NCI-H187 treated with DMSO at 0.1 percent for 48 hours (cell line): ENCODE measurements around the gene DZIP1.

Experiments used
- DNase-seq: peaks from one replicate; lab custom pipeline; 2025; lab: John Stamatoyannopoulos, UW

Gene DZIP1

DNA sequence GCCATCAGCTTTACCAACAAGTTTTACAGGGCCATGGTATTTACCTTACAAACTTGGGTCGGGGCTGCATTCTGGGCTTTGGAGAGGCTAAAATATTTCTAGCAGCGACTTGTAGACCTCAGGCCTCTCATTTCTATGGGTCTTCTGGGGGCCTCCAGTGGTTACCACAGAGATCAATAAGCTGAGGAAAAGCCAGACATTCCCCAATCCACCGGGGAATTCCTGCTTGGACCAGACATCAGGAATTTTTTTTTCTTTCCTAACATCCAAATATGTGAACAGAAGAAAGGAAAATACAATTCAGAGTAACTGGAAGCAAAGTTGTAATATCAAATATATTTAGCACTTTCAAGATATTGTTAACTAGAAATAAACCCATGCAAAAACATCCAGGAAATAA lies 1.5 kb downstream of the DZIP1 start:
- DNase-seq: no peak

DNA sequence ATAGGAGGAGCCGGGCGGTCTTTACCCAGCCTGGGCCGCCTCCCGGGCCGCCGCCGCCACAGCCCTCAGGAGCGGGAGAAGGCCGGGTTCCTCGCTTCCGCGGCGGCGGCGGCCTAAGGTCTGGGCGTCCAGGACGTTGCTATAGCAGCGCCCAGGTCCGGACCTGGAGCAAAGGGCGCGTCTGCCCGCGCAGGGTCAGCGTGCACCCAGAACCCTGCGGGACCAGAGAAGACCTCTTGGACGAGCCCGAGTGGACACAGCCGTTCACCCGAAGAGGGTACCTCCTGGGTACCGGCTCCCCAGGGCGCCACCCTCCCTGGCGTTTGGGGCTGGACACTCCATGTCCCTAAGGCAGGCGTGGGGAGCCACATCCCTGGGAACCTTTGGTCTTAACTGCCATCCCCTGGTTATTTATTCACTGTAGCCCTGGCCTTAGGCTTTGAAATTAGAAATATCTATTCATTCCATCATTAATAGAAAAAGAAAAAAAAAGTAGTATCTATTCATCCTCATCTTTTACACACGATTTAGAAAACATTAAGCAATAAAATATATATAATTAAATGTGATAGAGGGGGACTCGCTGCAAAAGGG lies 2.4 kb downstream of the DZIP1 start:
- DNase-seq: no peak

DNA sequence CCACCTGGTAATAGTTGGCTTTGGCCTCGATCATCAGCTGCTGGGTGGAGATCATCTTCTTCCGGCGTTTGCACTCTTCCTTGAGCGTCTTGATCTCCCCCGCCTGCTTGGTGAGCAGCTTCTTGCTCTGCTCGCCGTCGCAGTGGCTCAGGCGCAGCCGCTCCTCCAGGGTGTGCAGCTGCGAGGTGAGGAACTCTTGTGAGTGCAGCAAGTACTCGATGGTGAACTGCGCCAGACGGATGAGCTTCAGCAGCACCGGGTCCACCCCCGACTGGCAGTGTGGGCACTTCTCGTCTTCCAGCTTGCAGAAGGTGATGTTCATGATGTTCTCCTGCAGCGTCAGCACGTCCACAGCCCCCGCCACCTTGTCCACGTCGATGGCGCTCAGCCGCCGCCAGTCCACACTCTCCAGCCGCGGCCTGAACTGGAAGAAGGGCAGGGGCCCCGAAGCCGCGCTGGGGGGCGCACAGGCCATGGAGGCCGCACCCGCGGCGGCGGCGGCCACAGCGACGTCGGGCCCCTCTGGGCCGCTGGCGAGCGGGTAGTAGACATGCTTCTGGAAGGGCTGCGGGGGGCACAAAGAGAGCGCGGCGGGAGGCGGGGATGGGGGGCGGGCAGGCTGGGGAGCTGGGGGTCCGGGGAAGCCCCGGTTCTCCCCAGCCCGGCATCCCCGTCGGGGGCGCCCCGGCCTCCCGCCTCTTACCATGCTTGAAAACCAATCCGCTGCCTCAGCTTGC lies 3.0 kb downstream of the DZIP1 start:
- no peak for DNase-seq

DNA sequence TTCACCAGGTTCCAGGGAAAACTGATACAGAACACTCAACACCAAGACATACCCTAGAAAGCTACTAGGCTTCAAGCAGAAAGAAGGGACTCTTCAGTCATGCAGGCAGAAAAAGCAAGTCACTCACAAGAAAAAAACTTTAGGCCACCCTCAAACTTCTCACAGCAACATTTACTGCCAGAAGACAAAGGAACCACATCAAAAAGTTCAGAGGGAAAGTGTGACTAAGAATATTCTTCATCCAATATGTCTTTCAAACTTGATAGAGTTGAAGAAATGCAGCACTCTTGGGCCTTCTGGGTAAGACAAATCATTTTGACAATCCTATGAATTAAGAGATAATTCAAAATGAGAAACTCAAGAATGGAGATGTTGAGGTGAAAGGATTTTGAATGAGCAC lies 7.7 kb downstream of the DZIP1 start:
- no peak for DNase-seq

DNA sequence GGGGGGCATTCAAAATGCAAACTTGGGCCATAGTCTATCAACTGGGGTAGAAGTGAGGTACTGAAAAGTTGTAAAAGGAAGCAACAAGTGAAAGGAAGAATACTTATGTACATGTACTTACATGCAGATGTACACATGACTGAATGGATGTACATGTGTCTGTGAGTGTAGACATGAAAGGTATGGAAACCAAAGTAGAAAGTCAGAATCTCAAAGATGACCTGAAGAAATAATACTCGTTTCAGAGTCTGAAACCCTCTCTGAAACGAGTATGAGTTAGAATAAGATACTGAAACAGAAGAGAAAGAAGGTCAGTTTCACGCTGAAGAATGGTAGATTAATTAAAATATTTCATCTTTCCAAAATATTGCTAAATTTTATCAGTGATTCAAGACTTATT lies 13.9 kb downstream of the DZIP1 start:
- no peak for DNase-seq

DNA sequence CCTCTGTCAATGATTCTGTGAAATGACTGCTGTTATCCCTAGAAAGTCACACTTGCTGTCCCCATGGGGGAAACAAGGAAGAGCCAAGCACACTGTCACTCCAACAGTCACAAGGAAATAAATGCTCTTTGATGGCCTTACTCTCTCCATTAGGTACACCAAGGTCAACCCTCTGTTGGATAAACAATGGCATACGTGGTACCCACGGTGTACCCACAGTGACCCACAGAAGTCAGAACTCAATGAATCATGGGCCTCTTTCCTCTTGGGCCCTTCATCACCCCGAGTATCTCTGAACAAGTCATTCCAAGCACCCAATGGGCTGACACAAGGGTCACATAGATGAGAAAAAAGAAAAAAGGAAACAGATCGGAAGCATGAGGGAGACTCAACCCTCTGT lies 15.4 kb downstream of the DZIP1 start:
- no peak for DNase-seq

DNA sequence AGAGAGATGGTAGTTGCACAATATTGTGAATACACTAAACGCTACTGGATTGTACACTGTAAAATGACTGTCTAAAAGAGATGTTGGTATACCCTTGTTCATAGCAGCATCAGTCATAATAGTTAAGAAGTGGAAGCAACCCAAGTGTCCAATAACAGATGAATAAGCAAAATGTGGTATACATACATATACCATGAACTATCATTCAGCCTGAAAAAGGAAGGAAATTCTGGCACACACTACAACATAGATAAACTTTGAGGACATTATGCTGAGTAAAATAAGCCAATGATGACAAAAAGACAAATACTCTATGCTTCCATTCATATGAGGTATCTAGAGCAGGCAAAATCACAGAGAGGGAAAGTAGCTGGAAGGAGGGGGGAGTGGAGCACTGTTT lies 16.0 kb downstream of the DZIP1 start:
- no peak for DNase-seq

DNA sequence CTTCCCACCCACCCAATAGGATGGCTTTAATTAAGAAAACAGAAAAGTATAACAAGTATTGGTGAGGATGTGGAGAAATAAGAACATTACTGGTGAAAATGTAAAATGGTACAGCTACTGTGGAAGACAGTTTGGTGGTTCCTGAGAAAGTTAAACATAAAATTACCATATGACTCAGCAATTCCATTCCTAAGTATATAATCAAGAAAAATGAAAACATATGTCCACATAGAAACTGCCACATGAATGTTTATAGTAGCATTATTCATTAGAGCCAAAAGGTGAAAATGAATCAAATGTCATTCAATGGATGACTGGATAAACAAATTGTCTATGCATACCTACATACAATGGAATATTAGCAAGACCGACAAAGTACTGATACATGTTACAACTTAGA lies 16.9 kb downstream of the DZIP1 start:
- no peak for DNase-seq

DNA sequence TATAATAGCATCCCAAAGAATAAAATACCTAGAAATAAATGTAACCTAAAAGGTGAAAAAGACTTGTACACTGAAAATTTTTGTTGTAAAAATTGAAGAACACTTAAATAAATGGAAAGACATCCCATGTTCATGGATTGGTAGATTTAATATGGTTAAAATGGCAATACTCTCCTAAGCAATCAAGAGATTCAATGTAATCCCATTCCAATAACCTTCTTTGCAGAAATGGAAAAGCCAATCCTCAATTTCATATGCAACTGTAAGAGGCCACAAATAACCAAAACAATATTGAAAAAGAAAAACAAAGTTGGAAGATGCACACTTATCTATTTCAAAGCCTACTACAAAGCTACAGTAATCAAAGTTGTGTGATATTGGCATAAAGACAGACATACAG lies 17.7 kb downstream of the DZIP1 start:
- no peak for DNase-seq

DNA sequence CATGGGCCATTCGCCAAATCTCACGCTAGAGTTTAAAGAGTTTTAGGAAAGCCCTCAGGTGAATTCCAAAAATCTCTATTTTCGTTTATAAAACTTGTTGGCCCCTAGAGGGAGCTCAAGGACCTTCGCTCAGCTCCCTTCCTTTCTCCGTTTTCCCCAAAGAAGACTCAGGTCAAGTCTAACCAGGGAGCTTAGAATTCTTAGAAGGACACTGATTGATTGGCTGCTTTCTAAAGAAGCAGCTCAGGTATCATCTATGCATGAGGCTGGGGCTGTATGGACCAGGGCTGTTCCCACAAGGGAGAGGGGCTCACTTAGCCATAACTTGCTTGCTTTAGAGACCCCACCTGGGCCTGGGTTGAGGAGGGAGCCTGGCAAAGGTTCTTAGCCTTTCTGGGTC lies 20.5 kb downstream of the DZIP1 start:
- no peak for DNase-seq

DNA sequence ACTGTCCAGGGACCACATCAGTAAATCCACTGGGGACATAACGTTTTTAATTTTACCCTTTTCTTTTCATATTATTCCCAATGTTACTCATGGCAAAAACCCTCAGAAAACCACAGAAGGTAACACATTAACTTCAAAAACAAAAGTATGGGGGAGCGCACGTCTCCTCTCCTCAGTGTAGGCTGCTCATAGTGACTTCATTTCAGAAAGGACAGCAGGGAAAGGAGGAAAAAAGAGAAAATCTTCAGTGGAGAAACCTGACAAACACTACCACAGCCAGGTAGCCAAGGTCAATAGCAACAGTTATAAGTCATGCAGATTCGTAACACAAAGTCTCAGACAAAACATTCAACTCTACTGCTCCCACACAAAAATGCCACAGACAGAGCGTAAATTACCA lies 21.4 kb downstream of the DZIP1 start:
- no peak for DNase-seq

DNA sequence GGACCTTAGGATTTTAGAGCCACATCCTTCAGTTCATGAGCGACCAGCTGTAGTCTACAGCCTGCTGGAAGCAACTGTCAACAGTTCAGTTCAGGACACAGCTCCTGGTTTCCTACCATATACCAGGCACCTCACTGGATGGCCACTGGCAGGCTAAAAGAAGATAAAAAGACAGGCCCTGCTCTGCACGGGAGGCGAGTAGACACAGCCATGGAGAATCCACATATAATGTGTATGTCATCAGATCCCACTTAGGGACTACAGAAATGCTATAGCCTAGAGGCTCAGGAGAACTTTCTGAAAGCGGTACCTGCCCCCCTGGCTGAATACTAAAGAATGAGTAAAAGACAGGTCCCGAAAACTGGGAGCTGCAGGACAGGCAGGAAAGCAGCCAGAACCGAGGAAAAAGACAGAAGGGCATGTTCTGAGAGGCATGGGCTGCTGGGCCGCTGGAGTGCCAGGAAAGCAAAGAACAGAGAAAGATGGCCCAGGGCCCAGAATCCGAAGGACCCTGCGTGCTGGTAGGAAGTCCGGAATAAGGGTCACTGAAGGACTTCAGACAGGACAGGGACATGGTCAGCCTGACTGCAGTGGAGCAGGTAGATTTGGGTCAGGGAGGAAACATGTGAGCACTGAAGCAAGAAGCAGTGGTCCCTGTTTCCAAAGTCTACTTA lies 23.5 kb downstream of the DZIP1 start:
- DNase-seq: no peak

DNA sequence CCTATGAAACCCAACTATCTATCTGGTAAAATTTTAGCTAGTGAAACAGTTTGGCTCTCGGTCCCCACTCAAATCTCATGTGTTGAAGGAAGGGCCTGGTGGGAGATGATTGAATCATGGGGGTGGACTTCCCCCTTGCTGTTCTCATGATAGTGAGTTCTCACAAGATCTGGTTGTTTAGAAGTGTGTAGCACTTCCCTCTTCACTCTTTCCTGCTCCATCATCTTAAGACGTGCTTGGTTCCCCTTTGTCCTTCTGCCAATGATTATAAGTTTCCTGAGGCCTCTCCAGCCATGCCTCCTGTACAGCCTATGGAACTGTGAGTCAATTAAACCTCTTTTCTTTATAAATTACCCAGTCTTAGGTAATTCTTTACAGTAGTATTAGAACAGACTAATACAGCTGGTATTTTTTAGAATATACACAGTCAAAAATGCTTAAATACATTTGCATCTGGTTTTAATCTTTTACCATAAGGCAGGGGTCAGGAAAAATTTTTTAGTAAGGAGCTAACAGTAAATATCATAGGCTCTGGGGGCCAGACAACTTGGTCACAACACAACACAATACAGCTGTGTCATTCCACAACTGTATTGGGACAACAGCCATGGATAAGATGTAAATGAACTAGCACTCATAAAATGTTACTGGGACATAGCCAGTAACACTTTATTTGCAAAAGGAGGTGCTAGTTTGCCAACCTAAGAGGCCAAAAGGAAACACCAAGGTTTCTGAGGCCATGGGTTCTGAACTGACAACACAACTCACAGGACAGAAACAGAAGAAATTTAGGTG lies 24.3 kb downstream of the DZIP1 start:
- DNase-seq: no peak

DNA sequence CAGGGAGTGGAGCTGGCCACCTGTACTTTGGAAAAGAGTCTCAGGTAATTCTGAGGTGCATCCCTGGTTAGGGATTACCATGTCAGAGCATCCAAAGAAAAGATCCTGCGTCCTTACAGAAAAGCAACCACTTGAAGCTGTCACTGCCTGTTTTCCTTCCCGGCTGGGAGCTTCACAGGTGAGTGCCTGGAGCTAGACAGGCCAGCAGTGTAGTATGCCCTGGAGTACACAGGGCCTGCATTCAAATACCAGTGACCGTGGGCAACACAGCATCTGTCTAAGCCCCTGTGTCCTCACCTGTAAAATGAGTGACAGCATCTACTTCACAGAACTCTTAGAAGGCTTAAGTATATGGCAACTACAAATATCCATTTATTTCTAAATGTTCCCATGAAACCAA lies 29.0 kb downstream of the DZIP1 start:
- DNase-seq: no peak

DNA sequence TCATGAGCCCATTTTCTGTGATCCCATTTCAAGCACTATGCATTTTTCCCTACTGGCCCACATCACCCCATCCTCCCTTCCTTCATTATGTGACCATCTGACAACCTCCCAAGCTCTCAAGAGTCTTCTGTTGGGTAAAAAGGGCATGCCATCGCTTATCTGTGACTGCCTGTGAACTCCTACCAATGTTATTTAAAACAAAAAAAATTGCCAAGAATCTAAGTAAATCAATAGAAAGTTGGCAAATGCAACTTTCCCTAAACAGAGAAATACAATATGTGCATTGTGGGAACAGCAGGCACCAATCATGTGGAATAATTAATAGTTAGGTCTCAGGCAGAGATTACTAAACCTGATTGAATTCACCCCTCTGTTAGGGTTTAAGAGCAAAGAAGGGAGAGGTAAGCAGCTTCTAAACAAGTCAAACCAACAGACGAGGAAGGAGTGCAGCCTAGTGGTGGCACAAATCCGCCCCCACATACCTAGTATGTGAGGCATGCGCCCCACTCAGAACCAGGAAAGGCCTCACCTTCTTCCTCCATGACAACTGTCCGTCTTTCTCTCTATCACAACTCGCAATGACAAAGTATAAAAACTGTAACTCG lies 29.8 kb downstream of the DZIP1 start:
- DNase-seq: no peak

DNA sequence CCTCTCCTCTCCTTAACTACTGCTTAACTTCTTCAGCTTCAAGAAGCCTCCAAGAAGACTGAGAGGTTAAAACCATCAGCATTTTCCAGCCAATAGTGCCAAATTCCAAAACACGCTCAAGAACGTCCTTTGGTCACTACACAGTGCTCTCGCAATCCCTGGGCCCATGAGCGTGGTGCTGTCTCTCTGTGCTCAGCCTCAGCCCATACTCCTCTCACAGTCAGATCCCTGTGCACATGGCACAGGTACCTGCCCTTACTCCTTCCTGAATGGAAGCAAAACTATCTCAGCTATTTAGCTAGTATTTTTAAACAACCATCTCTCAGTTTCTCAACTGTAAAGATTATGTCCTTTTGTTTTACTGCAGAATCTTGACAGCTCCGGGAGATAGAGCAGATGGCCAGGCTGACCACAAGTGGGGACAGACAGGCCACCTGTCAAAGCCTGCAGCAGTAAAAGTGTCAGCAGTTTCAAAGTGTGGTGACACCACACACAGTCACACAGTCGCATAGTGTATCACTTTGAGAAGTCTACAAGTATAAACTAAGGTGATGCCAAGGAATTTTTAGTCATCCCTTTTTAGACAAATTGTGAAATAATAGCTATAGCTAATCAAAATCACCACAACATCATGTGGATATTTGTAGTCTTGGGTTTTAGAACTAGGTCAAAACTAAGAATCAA lies 35.7 kb downstream of the DZIP1 start:
- no peak for DNase-seq

DNA sequence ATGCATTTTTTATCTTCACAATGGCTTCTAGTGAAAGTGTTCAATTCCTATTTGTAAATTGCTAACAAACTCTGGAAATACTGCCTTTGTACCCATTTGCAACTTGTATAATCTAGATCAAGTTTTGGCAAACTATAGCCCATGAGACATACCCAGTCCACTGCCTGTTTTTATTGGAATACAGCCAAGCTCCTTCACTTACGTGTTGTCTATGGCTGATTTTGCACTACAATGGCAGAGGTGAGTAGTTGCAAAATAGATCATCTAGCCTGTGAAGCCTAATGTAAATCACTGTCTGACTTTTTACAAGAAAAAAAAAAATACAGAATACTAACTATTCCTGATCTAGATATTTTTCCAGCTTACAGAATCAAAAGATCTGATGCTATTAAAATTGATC lies 37.1 kb downstream of the DZIP1 start:
- DNase-seq: no peak

DNA sequence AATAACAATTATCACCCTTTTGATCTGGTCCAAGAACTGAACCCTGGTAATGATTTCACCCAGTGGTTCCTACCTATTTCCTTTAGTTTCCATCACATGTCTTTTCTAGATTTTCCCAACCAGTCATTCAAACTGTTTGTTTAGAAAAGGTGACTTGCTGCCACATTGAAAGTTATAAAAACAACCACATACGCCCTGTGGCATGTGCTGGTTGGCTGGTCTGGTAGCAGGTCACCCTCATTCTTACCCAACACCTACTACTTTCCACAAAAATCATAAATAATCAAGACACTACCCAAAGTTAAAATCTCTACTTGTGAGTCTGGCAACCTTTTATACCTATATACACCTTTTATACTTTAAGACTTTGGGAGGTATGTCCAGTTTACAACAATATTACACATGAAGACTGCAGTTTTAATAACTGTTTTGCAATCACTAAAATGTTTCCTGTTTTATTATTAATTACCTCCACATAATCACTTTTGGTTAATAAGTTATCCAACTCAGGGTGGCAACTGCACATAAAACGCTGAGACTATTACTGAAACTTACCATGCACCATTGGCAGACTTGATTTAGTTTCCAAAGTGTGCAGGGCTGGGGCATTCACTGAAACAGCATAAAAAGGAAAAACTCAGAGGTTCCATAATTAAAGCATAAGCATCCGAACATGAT lies 38.9 kb downstream of the DZIP1 start:
- DNase-seq: no peak

DNA sequence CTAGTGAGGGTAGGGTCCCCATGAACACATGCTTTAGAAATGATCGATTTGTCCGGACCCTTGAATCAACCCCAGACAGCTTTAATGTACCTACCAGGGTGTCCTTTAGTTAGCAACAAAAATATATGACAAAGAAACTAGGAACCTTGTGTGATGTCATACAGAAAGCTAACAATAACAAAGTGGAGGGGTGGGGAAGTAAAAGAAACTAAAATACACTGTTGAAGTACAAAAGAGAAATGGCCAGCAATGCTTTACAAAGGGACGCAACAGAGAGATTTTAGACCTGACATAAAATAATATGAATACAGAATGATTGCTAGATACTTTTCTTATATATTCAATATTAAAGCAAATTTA lies 40.0 kb downstream of the DZIP1 start:
- DNase-seq: no peak

DNA sequence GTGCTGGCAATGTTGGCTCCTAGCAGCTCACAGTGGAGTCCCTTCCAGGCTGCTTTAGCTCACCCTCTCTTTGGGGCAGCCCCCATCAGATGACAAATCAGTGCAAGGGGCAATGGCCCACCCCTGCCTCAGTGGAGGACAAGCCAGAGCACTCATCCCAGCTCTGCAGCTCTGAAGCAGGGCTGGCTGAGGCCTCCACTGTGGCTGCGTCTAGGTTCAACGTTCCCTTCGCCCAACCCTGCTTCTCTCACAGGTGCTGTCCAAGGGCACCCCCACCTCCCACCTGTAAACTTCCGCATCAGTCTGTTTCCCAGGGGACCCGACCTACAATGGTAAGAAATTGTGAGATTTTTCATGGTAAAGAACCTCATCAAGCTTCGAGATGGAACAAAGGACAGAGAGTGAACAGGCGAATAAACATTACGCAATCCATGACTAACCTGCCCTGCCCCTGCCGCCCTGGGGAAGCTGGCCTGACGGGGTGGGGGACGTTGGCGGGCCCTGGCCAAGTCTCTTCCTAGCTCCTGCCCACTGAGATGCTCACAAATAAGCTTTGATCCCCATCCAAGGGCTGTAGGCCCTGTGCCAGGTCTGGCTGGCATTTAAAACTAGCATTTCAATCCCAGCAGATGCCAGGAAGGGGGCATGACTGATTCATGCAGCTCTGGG lies 40.5 kb downstream of the DZIP1 start:
- DNase-seq: no peak

DNA sequence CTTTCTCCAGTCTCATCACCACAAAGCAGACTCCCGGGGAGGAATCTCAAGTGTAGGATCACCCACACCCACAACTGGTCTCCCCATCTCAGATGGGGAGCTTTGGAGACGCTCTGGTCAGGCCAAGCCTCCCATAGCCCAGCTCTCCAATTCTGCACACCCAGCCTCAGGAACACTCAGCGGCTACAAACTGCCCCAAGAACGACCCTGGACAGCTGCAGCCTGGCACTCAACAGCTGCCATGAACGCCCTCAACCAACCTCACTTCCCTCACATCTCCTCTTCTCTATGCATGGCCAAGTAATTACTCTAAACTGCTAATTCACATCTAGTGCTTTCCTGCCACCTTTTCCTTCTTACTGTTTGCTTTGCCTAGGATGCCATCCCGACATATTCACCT lies 42.6 kb downstream of the DZIP1 start:
- DNase-seq: no peak
